AG08396 (cell line): ENCODE results near the gene METTL26.

Source experiments
- DNase-seq: peaks from one replicate; pipeline ENCODE4 v3.0.0; 2012; ENCODE audit warnings: low spot score, mixed read lengths

Gene METTL26

DNA sequence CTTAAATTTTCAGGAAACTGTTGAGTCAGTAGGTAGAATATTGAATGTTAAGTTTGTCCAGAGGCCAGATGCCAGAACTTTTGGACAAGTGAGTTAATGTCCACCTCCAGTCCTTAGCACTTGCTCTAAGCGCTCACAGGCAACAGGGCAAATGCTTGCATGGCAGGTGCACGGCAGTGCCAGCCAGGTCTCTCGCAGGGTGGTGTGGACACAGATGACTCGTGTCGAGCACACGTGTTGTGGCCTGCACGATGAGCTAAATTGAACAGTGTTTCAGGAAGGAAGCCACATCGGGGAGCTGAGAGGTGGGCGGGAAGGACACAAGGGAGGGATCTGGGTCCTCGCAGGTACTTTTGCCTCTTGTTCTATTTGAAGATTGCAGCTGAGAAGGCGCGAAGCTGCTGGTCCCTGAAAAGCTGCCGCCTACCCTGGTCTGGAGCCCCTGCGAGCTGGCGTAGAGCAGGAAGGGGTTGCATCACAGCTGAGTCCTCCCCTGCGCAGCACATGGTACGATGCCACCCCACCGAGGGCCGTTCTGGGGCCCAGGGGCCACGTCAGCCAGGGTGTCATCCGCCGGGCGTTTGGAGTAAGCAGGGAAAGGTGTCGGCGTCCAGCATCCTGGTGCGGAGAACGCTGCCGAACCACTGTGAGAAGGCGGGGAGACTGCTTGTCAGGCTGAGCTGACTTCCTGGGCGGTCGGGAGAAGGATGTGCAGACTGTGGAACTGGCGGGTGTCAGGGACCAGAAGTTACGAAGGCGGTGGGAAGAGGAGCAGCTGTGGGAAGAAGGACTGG lies 40.0 kb downstream of the METTL26 start:
- no peak for DNase-seq

- no peak for DNase-seq
Observed at GRCh38 chr16:595094-595528, 41.0 kb downstream of the METTL26 start.

GRCh38 chr16:593807-594206 lies 42.3 kb downstream of the METTL26 start:
- no peak for DNase-seq

DNA sequence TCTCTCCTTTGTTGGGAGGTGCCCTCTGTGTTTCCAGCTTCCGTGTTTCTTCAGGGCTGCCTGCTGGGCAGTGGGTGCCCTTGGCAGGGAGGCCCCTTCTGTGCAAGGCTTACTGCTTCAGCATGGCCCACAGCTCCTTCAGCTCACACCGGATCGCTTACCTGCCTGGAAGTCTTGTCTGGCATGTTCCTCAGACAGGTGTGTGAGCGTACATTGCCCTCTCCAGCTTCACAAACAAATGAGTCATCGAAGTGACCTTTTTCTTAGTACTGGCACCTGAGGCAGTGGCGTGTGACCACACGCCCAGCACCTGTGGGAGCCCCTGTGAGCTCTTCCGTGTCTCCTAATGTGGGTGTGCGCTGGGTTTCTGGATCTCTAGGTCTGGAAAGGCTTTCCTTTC lies 42.7 kb downstream of the METTL26 start:
- DNase-seq, result no peak

- DNase-seq, result no peak
Observed at GRCh38 chr16:592518-593306, 43.4 kb downstream of the METTL26 start.

GRCh38 chr16:591892-592517 lies 44.1 kb downstream of the METTL26 start:
- DNase-seq, result no peak

GRCh38 chr16:591231-591630 lies 44.9 kb downstream of the METTL26 start:
- no peak for DNase-seq

- DNase-seq, result no peak
Observed at GRCh38 chr16:590815-591200, 45.3 kb downstream of the METTL26 start.

GRCh38 chr16:590188-590814 lies 45.8 kb downstream of the METTL26 start:
- DNase-seq, result peak; percentile 70

- peak; percentile 99 for DNase-seq
Observed at GRCh38 chr16:589658-590187, 46.4 kb downstream of the METTL26 start, which contains the start of gene RAB40C. Gene RAB40C, plus strand, starts transcription at chr16:590066. Its CDS starts 226 bp downstream, at chr16:590292.

- DNase-seq, result peak; percentile 97
Observed at GRCh38 chr16:588889-589657, 47.0 kb downstream of the METTL26 start.

GRCh38 chr16:588639-588888 lies 47.5 kb downstream of the METTL26 start:
- DNase-seq, result no peak

GRCh38 chr16:586645-587590 lies 49.2 kb downstream of the METTL26 start:
- DNase-seq, result no peak

DNA sequence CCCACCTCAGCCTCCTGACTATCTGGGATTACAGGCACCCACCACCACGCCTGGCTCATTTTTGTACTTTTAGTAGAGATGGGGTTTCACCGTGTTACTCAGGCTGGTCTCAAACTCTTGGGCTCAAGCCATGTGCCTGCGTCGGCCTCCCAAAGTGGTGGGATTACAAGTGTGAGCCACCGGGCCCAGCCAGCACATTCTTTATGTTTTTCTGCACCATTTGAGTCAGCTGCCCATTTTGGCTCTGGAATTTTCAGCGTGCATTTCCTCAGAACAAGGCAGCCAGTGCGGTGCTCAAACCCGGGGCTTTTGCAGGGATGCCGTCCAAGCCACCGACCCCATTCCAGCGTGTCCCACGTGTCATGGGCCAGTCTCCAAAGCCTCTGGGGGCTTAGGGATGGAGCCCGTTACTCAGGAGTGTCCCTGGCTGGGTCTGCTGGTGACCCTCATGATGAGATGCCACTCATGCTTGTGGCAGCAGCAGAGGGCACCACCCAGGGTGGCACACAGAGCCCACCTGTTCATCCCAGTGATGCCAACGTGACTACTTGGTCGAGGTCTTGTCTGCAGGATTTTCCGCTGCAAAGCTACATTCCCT lies 50.0 kb downstream of the METTL26 start:
- DNase-seq, result no peak

- peak; percentile 25 for DNase-seq
Observed at GRCh38 chr16:585351-585750, 50.8 kb downstream of the METTL26 start.
